ENCODE measurements around the gene TCEANC.

The TCEANC gene

GRCh38 chrX:13703135-13703534 lies 50.2 kb downstream of the TCEANC start:
- H3K4me3 ChIP-seq (replicated peaks; ENCODE audit: insufficient read depth, low read length): no peak overlapping the region
- TF ChIP-seq REST (IDR thresholded peaks at IDR 0.05; ENCODE audit: insufficient replicate concordance, low read depth) (no peak), GABPA (IDR thresholded peaks at IDR 0.05; ENCODE audit: low read depth) (no peak), POLR2AphosphoS5 (IDR thresholded peaks at IDR 0.05; ENCODE audit: low read depth) (no peak), CTCF (IDR thresholded peaks at IDR 0.05; ENCODE audit: insufficient read depth, low read length) (no peak), SPI1 (IDR thresholded peaks at IDR 0.05; ENCODE audit: borderline replicate concordance, low read depth) (no peak)
- no peaks in the 10 kb centered on the region for H3K27me3 ChIP-seq (ENCODE audit: insufficient read depth, poor library complexity, severe bottlenecking)
- no peak for DNase-seq (ENCODE audit: low read depth in 1 of 2, low spot score in 1 of 2)
- H3K27ac ChIP-seq (replicated peaks): no peak overlapping the region

- Histone ChIP-seq H3K4me3 (replicated peaks; ENCODE audit: insufficient read depth, low read length) (no peak overlapping the region), H3K27ac (replicated peaks) (no peak overlapping the region), H3K27me3 (ENCODE audit: insufficient read depth, poor library complexity, severe bottlenecking) (no peaks in the 10 kb centered on the region)
- TF ChIP-seq REST (IDR thresholded peaks at IDR 0.05; ENCODE audit: insufficient replicate concordance, low read depth) (no peak), SPI1 (IDR thresholded peaks at IDR 0.05; ENCODE audit: borderline replicate concordance, low read depth) (no peak), GABPA (IDR thresholded peaks at IDR 0.05; ENCODE audit: low read depth) (no peak), POLR2AphosphoS5 (IDR thresholded peaks at IDR 0.05; ENCODE audit: low read depth) (no peak), CTCF (IDR thresholded peaks at IDR 0.05; ENCODE audit: insufficient read depth, low read length) (no peak)
- DNase-seq (ENCODE audit: low read depth in 1 of 2, low spot score in 1 of 2): no peak
Measured at GRCh38 chrX:13703589-13703988, 50.6 kb downstream of the TCEANC start.

- H3K27me3 ChIP-seq (ENCODE audit: insufficient read depth, poor library complexity, severe bottlenecking): no peaks in the 10 kb centered on the region
- H3K4me3 ChIP-seq (replicated peaks; ENCODE audit: insufficient read depth, low read length): no peak overlapping the region
- DNase-seq (ENCODE audit: low read depth in 1 of 2, low spot score in 1 of 2): no peak
- no peak overlapping the region for H3K27ac ChIP-seq (replicated peaks)
- TF ChIP-seq SPI1 (IDR thresholded peaks at IDR 0.05; ENCODE audit: borderline replicate concordance, low read depth): no peak
- no peak for TF ChIP-seq GABPA (IDR thresholded peaks at IDR 0.05; ENCODE audit: low read depth)
- TF ChIP-seq REST (IDR thresholded peaks at IDR 0.05; ENCODE audit: insufficient replicate concordance, low read depth): no peak
- no peak for TF ChIP-seq POLR2AphosphoS5 (IDR thresholded peaks at IDR 0.05; ENCODE audit: low read depth)
- no peak for TF ChIP-seq CTCF (IDR thresholded peaks at IDR 0.05; ENCODE audit: insufficient read depth, low read length)
Measured at GRCh38 chrX:13711141-13711540, 58.2 kb downstream of the TCEANC start.

Data from HL-60 (cell line).